B cell (primary cell): Measurements from ENCODE around the gene UBL4A.

Experiments
- CTCF ChIP-seq: fragments of 200-600 bp; IDR thresholded peaks from one replicate; pipeline ENCODE4 v1.8.0; 2022; ENCODE audit warnings: antibody characterized with exemption, mild to moderate bottlenecking
- EZH2 ChIP-seq: IDR thresholded peaks from 2 replicates; pipeline ENCODE4 v1.6.1; 2012; ENCODE audit warnings: borderline replicate concordance, low read depth, mild to moderate bottlenecking, moderate library complexity, low read length; ENCODE audit not compliant: insufficient read depth, poor library complexity, severe bottlenecking

GRCh38 chrX:154462396-154462795, 24.0 kb downstream of the UBL4A start:
- TF ChIP-seq CTCF (no peak), EZH2 (no peak)
